Activated T-cell treated with anti-CD3 and anti-CD28 coated beads for 4 hours (primary cell): Measurements from ENCODE around the gene YY1AP1.
"Not testable (repeated sequence)": the region's sequence is repeated elsewhere in the genome, so short reads cannot be mapped to it uniquely, and the experiment has no call there.

Experiments
- DNase-seq: peaks from one replicate; pipeline ENCODE4 v3.0.0-alpha.2; 2020

YY1AP1 gene

DNA sequence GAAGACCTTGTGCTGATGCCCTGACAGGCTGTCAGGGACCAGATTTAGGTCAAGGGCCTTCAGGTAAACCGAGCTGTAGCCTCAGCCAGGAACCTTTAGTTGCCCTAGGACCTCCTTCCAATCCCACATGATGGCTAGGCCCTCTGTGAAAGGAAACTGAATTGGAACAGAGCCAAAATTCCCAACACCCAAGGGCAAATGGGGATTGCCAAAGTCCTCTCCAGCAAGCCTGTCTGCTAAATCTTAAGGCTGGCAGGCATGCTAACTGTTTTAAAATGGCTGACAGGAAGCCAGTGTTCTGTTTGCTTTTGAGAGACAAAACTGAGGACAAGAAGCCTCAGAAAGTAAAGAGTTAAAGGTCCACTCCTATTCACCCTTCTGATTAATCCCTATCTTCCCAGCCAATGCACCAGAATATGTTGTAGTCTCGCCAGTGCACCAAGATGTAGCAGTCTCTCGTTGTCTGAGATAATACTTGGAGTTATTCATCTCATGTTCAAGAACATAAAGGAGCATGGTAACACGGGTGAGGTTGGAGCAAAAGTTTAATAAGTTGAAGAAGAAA is 43.5 kb downstream of the YY1AP1 start:
- no peak for DNase-seq

DNA sequence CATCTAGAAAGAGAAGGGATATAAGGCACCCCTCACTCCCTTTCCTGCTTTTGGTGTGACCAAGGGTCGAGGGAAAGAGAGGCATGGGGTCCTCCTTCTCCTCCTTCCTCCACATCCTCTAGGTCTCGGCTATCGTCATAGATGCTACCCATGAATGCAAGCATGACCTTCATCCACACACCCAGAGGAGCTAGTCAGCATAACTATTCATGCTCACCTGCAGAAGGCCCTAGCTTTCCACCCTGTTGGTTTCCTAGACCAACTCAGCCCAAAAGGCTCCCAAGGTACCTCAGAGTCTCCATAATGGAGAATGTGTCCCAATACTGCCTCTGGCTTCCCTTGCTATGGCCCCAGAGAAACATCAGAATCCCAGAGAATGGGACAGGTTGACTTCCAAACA is 45.3 kb downstream of the YY1AP1 start:
- DNase-seq: no peak

DNA sequence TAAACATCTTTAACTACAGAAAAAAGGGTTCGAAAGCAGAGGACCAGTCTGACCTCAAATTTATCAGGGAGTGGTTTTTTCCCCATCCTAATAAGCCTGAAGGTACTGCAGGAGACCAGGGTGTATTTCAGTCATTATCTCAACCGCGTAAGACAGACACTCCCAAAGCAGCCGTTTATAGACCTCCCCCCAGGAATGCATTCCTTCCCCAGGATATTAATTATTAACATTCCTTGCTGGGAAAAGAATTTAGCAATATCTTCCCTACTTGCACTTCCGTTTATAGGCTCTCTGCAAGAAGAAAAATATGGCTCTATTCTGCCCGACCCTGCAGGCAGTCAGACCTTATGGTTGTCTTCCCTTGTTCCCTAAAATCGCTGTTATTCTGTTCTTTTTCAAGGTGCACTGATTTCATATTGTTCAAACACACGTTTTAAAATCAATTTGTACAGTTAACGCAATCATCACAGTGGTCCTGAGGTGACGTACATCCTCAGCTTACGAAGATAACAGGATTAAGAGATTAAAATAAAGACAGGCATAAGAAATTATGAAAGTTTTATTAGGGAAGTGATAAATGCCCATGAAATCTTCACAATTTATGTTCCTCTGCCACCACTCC is 45.9 kb downstream of the YY1AP1 start:
- not testable (repeated sequence) for DNase-seq

DNA sequence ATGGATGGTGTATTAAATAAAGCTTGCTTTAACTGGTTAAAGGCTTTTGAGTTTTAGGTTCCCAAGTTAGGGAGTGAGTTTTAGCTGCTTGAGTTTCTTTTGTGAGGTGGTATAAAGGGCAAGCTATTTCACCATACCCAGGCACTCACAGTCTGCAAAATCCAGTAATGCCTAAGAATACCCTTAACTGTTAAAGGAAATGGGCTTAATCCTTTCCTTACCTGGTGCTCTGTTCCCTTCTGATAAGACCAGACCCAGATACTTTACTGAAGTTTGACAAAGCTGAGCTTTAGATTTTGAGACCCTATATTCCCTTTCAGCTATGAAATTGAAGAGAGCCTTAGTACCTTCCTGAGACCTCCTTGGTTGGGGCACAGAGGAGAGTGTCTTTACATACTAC is 48.2 kb downstream of the YY1AP1 start:
- no peak for DNase-seq

DNA sequence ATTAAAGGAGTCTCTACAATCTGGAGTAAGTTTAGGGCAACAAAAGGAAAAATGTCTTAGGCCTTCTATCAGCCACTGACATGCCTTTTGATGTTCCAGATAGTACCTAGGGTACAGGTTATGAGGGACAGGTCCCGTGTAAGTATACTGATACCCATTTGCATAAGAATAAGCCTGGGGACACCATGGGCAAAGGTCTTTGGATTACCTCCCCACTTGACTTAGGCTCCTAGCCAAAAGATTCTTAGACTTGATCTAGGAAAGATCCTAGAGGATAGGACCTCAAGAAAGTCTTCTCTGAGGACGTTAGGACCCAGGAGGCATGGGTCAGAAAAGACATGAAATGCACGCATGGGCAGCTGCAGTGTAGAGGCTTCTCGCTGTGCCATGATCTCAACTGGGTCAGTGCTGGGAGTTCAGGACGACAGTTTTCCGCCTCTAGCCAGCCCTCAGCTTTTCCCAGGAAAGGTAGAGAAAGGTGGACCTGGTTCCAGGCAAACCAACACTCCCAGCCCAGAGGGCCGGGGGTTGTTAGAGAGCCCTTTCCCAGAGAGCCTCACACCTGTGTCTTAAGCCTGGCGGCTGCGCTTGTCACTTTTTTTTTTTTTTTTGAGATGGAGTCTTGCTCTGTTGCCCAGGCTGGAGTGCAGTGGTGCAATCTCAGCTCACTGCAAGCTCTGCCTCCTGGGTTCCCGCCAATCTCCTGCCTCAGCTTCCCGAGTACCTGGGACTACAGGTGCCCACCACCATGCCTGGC is 52.0 kb downstream of the YY1AP1 start:
- no peak for DNase-seq

DNA sequence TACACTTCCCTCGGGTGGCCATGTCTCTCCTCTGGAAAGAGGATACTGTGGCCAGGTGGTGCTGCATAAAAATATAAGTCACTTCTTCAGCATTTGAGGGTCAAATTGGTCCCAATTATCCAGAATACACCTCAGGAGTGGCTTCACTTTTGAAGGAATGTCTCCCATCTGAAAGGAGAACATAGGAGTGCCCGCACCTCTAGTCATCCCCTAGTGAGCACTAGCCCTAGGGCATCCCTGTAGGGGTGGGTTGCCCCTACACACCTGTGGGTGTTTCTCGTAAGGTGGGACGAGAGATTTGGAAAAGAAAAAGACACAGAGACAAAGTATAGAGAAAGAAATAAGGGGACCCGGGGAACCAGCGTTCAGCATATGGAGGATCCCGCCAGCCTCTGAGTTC is 62.1 kb downstream of the YY1AP1 start:
- not testable (repeated sequence) for DNase-seq

DNA sequence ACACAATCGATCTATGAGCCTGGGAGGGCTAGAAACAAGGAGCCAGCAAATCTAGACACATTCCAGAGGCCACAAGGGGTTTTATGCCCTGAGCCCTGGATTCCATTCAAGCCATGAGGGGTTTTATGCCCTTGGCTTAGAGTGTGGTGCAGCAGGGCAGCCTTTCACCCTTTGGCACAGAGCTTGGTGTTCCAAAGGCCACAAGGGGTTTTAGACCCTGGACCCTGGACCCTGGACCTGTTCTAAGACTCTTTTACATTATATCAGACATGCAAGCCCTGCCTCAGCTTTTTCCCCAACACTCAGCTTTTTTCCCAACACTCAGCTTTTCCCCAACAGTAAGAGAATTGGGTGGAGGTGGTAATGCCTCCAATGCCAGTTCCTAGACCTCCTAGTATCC is 65.2 kb downstream of the YY1AP1 start:
- no peak for DNase-seq

DNA sequence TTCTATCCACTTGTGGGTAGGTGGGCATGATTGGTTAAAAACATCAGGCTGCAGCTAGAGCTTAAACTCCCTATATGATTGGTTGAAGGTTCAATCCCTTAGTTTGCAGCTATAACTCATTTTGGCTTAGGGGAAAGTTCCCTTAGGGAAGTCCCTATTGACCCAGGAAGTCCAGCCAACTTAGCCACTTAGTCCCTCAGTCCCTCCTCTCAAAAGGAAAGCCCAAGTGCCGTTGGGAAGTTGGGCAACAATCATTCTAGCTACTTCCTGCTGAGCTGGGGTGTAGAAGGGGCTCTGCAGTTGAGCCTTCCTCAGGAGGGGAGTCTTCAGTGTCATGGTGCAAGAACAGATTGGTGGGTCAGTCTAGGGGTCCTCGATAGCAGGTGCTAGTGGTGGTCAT is 66.4 kb downstream of the YY1AP1 start:
- no peak for DNase-seq

DNA sequence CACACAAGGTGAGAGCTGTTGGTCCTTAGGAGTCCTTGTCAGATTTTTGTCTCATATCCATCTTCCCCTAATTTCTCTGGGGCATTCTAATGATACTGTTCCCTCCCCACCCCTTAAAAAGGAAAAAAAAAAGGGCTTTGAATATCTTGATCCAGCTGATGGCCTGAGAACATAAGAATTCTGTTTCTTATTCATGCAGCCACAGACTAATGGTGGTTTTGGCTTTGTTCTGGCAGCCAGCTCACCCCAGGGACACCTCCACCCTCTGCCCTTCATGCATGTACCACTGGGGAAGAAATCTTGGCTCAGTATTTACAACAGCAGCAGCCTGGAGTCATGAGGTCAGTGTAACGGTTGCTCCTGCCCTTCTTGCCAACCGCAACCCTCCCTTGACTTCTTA is 75.3 kb downstream of the YY1AP1 start:
- DNase-seq: not testable (repeated sequence)

DNA sequence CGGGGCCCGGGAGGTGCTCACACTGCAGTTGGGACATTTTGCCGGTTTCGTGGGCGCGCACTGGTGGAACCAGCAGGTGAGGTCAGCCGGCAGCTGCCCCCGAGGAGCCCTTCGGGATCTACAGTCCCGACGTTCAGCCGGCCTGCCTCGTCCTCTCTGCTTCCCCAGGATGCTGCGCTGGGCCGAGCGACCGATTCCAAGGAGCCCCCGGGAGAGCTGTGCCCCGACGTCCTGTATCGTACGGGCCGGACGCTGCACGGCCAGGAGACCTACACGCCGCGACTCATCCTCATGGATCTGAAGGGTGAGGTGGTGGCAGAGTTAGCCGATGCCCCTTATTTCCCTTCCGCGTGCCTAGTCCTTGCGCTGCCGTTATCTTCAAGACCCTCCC is 78.3 kb downstream of the YY1AP1 start:
- not testable (repeated sequence) for DNase-seq

DNA sequence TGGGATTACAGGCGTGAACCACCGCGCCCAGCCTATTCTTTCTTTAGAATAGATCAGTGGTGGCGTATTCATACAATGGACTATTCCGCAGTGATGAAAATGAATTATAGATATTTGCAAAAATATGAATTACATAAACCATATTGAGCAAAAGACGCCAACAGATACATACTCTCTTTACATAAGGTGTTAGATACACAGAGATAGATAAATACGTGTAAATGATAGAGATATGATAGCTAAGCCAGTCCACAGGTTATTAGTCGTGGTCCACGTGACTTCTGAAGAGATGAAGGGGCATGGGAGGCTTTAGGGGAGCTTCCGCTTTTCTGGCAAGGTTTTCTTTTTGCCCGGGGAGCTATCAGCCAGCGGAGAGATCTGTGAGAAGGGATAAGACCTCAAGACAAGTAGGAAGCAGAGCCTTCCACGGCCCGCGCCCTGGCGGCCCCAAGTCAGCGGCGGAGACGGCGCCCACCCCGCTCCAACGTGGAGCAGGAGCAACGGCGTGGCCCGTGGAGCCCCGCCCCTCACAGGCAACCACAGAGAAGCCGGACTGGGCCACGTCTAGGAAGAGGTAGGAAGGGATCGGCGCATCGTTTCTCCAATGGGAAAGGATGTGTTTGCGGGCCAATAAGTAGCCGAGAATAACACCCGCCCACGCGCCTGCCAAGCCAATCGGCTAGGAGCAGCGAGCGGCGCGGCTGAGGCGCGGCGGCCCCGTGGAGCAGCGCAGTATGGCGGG is 78.9 kb downstream of the YY1AP1 start, which contains the start of gene MSTO1:
TSS of gene MSTO1 (plus strand) at position 704 of the 742 bp plus-strand sequence. CDS start at position 735, 31 bp downstream.
- DNase-seq: peak; percentile 94
